Activated T-cell treated with anti-CD3 and anti-CD28 coated beads, Interleukin-2, amount 50 U/mL, for 48 hours (primary cell): Measurements from ENCODE around the gene SELENOM.

Experiments used
- DNase-seq, 2 experiments: peaks; one replicate each; pipeline ENCODE4 v3.0.0-alpha.2; 2020

Gene SELENOM

GRCh38 chr22:31107178-31107893, at the start of gene SELENOM:
Gene SELENOM (minus strand): TSS chr22:31107568. CDS start chr22:31107505, 63 bp downstream.
- DNase-seq = peak; percentile 89 to 92

- DNase-seq = no peak
Observed at GRCh38 chr22:31155422-31155821, 48.1 kb upstream of the SELENOM start.

DNA sequence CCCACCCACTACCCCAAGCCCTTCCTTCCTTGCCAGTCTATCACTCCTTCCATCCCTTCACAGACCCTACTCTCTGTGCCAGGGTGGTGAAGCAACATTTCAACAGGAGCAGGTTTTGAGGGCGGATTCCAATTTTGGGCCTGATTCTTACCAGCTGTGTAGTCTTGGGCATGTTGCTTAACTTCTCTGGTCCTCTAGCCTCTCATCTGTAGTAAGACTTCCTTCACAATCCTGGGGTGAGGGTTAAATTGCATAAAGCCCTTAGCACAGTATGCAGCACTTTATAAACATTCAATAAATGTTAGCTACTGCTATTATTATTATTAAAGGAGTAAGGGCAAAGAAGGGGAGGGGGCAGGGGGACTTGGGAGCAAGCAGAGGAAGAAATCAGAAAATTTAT, 47.6 kb upstream of the SELENOM start:
- no peak for DNase-seq

DNA sequence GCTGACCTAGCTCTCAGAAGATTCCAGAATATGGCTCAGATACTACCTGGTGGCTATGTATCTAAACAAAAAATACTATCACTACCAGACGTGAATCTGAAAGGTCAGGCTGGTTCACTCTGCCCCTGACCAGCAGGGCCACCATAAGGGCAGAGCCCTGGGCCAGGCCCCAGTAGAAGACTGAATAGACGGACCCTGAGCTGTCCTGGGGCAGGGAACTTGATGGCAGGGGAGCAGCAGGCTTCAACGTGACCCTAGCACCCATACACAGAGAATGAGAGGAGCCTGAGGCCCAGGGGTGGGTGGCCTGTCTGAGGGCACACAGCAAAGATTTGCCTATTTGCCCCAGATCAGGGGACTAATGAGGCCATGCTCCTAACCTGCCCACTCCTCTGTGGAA, 46.0 kb upstream of the SELENOM start:
- DNase-seq = no peak

- DNase-seq = no peak
Observed at GRCh38 chr22:31151872-31152271, 44.5 kb upstream of the SELENOM start.

- DNase-seq = no peak
Observed at GRCh38 chr22:31150615-31151014, 43.2 kb upstream of the SELENOM start.

DNA sequence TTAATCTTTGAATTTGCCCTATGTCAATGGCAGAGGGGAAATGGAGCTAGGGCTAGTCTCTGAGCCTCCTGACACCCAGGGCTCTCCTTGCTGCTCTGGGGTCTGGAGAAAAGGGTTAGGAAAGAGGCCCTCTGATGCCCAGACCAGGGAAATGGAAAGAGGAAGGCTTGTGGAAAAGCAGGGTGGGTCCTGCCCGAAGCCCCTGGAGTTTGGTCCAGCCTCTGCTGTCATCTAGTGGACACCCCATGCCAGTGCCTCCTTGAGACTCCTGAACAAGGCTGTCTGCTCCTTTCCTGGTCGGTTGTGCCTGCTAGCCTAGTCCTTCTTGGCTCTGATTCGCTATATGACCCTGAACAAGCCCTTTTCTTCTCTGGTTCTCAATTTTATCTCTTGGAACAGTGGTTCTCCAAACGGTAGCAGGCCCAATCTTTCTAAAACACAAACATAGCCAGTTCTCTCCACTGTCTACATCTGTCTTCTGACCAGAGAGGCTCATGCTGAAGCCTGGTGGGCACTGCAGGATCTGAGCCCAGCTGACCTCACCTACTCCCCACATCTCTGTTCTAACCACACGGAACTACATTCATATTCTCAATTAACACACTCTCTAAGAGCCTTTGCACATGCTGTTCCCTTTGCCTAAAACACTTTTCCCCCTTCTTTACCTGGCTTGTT, 41.7 kb upstream of the SELENOM start:
- peak; percentile 50 to 54 for DNase-seq

- no peak for DNase-seq
Observed at GRCh38 chr22:31148488-31148887, 41.1 kb upstream of the SELENOM start.

GRCh38 chr22:31144223-31144622, 36.9 kb upstream of the SELENOM start:
- DNase-seq = no peak

- no peak for DNase-seq
Observed at GRCh38 chr22:31143537-31143936, 36.2 kb upstream of the SELENOM start.

DNA sequence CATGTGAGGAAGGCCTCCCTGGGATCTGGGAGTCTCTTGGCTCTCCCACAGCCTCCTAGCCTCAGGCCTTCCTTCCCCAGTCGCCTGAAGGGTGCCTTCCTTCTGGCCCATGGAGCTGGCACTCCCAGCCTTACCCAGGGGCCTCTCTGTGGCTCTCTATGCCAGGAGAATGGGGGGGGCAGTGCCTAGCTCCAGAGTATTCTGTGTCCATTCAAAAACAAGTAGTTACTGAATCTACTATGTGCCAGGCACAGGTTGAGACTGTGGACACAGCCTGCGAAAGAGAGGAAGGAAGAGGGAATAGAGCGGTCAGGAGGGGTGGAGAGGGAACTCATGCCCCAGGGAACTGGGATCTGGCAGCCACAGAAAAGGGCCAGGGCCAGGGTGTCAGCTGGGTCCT, 35.7 kb upstream of the SELENOM start:
- no peak for DNase-seq

DNA sequence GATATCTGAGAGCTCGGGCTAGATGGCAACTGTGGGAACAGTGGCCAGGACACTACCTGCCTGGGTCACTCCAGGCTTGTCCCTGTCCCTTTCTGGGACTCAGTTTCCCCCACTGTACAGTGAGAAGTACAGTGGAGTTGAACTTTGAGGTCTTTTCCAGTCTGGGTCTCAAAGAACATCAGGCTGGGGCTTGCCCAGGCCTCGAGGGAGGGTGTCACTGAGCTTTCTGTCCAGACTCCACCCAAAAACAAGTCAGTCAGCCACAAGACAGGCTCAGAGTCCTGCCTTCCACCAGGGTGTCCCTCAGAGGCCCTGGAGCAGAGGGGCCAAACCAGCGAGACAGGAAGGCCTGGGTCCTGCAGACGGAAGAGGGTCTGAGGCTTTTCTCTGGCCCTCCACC, 34.9 kb upstream of the SELENOM start:
- DNase-seq = no peak

DNA sequence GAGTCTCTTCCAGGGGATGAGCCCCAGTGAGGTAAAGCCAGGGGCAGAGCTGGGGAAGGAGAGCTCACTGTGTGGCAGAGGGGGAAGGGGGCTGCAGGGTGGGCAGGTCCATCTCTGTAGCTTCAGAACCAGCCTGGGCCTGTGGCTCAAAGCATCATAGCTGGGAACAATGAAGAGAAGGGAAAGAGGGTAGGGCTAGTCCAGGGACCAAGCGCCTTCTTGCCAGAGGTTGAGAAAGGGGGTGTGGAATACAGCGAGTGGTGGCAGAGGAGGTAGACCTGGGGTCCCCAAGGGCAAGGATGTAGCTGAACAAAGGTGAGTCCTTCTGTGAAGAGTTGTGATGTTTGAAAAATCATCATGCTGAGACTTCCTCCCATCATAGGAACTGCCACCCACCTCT, 34.2 kb upstream of the SELENOM start:
- no peak for DNase-seq

DNA sequence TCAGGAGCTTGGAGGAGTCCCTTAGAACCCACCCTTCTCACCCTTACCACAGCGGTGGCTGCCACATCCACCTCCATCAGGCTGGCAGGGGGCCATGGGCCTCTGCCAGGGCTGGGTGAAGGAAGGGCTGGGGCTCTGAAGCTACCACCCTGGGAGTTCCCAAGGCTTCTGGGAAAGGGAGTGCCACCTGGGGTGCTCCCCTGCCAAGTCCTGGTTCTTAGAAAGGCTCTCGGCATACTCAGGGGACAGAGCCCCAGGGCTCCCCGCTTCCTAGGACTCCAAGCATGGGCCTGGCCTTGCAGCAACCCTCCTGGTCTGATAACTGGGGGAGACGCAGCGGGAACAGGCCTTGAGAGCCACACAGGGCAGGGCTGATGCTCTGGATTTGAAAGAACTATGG, 33.4 kb upstream of the SELENOM start:
- no peak for DNase-seq

- no peak for DNase-seq
Observed at GRCh38 chr22:31139866-31140716, 32.7 kb upstream of the SELENOM start, which contains the start of gene PLA2G3. Gene PLA2G3 (minus strand): TSS chr22:31140508. CDS start chr22:31140354, 154 bp downstream.

DNA sequence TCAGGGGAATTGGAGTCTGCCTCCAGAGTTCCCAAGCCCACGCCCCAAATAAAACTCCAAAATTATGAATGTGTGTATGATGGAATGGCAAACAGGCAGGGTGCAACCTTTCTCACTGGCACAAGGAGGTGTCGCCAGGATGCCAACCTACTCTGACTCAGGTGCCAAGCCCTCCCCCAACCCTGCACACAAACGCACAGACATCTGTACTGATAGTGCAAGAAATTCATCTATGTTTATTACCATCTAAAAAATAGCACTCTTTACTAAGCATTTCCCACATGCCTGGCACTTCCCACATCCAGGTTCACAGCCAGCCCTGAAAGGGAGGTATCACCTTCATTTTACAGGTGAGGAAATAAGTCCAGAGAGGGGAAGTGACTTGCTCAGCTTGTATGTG, 31.7 kb upstream of the SELENOM start:
- no peak for DNase-seq

DNA sequence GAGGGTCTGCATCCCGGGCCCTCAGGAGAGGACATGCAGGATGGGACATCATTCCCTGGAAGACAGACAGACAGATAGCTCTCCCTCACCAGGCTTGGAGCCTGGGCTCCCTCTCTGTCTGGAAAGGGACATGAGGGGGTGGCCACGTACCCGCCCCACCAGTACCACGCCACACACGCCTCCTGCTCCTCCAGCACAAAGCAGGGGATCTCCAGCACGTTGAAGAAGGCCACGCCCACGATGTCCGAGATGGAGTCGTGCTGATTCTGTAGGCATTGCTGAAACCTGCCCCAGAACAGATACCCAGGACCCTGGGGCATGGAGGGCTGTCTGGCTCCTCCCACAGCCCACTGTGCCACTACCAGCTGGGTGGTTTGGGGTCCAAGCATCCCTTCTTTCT, 30.8 kb upstream of the SELENOM start:
- DNase-seq = no peak

GRCh38 chr22:31137721-31138120, 30.4 kb upstream of the SELENOM start:
- no peak for DNase-seq

DNA sequence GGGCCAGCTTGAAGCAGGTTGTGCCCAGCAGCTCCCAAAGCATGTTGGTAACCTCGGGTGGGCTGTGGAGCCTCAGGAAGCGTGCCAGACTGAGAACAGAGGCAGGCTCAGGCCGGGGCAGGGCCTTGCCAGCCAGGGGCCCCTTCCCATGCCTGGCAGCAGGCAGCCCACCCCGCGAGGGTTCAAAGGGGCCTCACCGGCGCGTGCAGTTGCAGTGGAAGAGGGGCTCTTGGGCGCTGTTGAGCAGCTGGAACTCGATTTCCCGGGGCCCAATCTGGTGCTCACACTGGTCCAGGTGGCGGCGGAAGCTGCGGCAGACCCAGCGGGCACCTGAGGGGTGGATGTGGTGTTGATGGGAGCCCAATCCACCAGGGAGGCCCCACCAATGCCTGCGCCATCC, 29.3 kb upstream of the SELENOM start:
- DNase-seq = no peak

GRCh38 chr22:31136155-31136554, 28.8 kb upstream of the SELENOM start:
- DNase-seq = no peak

DNA sequence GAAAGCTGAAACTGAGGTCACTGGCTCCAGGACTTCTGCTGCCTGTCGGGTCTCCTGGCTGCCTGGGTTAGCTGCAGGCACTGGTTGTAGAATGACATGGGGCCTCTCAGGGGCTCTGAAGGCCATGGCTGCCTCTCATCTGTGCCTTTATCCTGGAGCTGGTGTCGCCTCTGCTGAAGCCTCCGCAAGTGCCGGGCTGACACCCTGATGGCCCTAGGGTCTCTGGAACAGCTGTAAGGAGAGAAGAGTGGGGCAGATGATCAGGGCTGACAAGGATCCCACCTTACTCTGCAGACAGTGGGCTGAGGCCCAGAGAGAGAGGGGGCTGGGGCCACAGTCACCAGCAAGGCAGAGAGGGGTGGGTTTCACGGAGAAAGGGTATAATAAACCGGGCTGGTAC, 28.3 kb upstream of the SELENOM start:
- no peak for DNase-seq

GRCh38 chr22:31134688-31135087, 27.3 kb upstream of the SELENOM start:
- no peak for DNase-seq

- DNase-seq = no peak
Observed at GRCh38 chr22:31133911-31134310, 26.5 kb upstream of the SELENOM start.

DNA sequence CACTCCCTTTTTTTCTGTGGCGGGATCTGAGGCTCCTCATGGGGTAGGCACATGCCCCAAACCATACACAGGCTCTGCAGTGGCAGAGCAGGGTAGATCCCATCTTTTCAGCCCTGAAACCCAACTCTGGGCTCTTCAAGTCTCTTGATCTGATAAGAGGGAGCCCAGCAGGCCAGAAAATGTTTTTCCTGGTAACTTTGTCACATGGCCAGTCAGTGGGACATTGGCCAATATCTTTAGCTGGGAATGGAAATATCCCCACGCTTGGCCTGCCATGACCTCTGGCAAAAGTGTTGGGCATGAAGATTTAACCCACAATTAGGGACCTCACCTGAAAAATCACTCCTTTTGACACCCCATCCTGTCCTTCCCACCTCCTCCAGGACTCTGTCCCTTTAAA, 23.5 kb upstream of the SELENOM start:
- no peak for DNase-seq
